HCT116 (cell line): Measurements from ENCODE around the gene CDH13. TPM values are rescaled to one million over a fixed set of nuclear protein-coding genes. Genes with fewer than 3 reads are reported as not detected.

ENCODE experiments used
- ATAC-seq: fragments of 200-7000 bp; cut with Tn5 transposase; 2 replicates; pipeline ENCODE4 v1.9.1; 2020; ENCODE audit warnings: mild to moderate bottlenecking, moderate library complexity
- BruUV-seq: library from RNA; stranded (reverse); fragments of 400-500 nt; replicated peaks from 2 replicates; lab custom pipeline; 2021; lab: Mats Ljungman, UMichigan
- CTCF ChIA-PET: fragments of 300-600 bp; sonication (Branson Sonifier 250); formaldehyde crosslinking; loops from one replicate; lab custom pipeline; 2021; ENCODE audit warnings: antibody characterized with exemption; lab: Charles Lee
- POLR2A ChIA-PET: fragments of 300-600, 350-600 bp; sonication (Branson Sonifier 250); formaldehyde crosslinking; loops from one replicate; lab custom pipeline; 2021; ENCODE audit warnings: antibody characterized with exemption; lab: Charles Lee
- RAD21 ChIA-PET, 2 experiments: fragments of 300-600 bp; sonication (Branson Sonifier 250); formaldehyde crosslinking; loops; one replicate each; lab custom pipeline; 2023; ENCODE audit warnings: low total read pairs in 2 of 2; ENCODE audit not compliant: uncharacterized antibody in 2 of 2, unreplicated experiment in 2 of 2, low non-redundant PET in 1 of 2; lab: Charles Lee
- DNase-seq: peaks from one replicate; pipeline ENCODE4 v3.0.0-alpha.2; 2010; ENCODE audit warnings: low read depth, low spot score
- H2AFZ ChIP-seq: fragments of 200-600 bp; shearing (Covaris generic), sonication (generic); 2 replicates; pipeline ENCODE4 v1.6.1; 2017; ENCODE audit warnings: low read depth, mixed run types, mixed read lengths, antibody characterized with exemption, low read length; ENCODE audit not compliant: poor library complexity, severe bottlenecking
- H3K27ac ChIP-seq: 2 replicates; pipeline ENCODE4 v1.5.1; 2012; ENCODE audit warnings: low read depth, low read length
- H3K27me3 ChIP-seq: fragments of 200-600 bp; sonication (generic); 2 replicates; pipeline ENCODE4 v1.6.1; 2016; ENCODE audit warnings: mixed run types, low read length, mixed read lengths; ENCODE audit not compliant: insufficient read depth
- H3K36me3 ChIP-seq, 2 experiments: fragments of 200-500 bp in 1 of 2; fragments of 200-600 bp in 1 of 2; sonication (Bioruptor generic) in 1 of 2; sonication (generic) in 1 of 2; 2 replicates each; pipeline versions ENCODE4 v1.5.1 to v1.6.1; 2014 to 2016; ENCODE audit warnings: low read length in 2 of 2, inconsistent platforms in 1 of 2, mixed read lengths in 1 of 2, mixed run types in 1 of 2; ENCODE audit not compliant: insufficient read depth in 2 of 2, control insufficient read depth in 1 of 2
- H3K4me1 ChIP-seq, 2 experiments: fragments of 200-600 bp in 1 of 2; sonication (generic) in 1 of 2; 2 replicates each; pipeline versions ENCODE4 v1.5.1 to v1.6.1; 2012 to 2017; ENCODE audit warnings: low read length in 2 of 2, inconsistent platforms in 1 of 2, mild to moderate bottlenecking in 1 of 2, mixed read lengths in 1 of 2, mixed run types in 1 of 2, moderate library complexity in 1 of 2; ENCODE audit not compliant: insufficient read depth in 2 of 2, control insufficient read depth in 1 of 2
- H3K4me2 ChIP-seq: fragments of 200-600 bp; sonication (generic); 2 replicates; pipeline ENCODE4 v1.6.1; 2017; ENCODE audit warnings: mixed run types, low read length, mixed read lengths
- H3K4me3 ChIP-seq, 2 experiments: fragments of 200-600 bp in 1 of 2; sonication (generic) in 1 of 2; replicated peaks in 1 of 2; 2 replicates each; pipeline ENCODE4 v1.5.1; 2011 to 2016; ENCODE audit warnings: low read length in 2 of 2, control low read depth in 1 of 2, low read depth in 1 of 2, mild to moderate bottlenecking in 1 of 2, mixed read lengths in 1 of 2, mixed run types in 1 of 2
- H3K79me2 ChIP-seq: fragments of 200-600 bp; sonication (generic); 2 replicates; pipeline ENCODE4 v1.6.1; 2017; ENCODE audit warnings: mild to moderate bottlenecking, mixed run types, low read length, moderate library complexity, mixed read lengths; ENCODE audit not compliant: insufficient read depth
- H3K9ac ChIP-seq: fragments of 200-600 bp; sonication (generic); 2 replicates; pipeline ENCODE4 v1.6.1; 2016; ENCODE audit warnings: low read length, mixed read lengths
- H3K9me2 ChIP-seq: fragments of 200-600 bp; sonication (generic), shearing (Covaris generic); 2 replicates; pipeline ENCODE4 v1.6.1; 2017; ENCODE audit warnings: mixed run types, mild to moderate bottlenecking, moderate library complexity; ENCODE audit not compliant: insufficient read depth
- H3K9me3 ChIP-seq, 2 experiments: fragments of 200-500 bp in 1 of 2; fragments of 200-600 bp in 1 of 2; sonication (Bioruptor generic) in 1 of 2; sonication (generic) in 1 of 2; 2 replicates each; pipeline ENCODE4 v1.6.1; 2014 to 2017; ENCODE audit warnings: low read length in 2 of 2, mixed read lengths in 2 of 2, inconsistent platforms in 1 of 2, low read depth in 1 of 2, mild to moderate bottlenecking in 1 of 2, mixed run types in 1 of 2, moderate library complexity in 1 of 2; ENCODE audit not compliant: control insufficient read depth in 1 of 2, insufficient read depth in 1 of 2
- H4K20me1 ChIP-seq: fragments of 200-600 bp; sonication (generic), shearing (Covaris generic); 2 replicates; pipeline ENCODE4 v1.6.1; 2017; ENCODE audit warnings: mixed run types, mild to moderate bottlenecking, moderate library complexity; ENCODE audit not compliant: insufficient read depth
- CBX3 ChIP-seq: IDR thresholded peaks from 2 replicates; pipeline ENCODE4 v1.6.1; 2012; ENCODE audit warnings: low read depth
- ELF1 ChIP-seq: IDR thresholded peaks from 2 replicates; pipeline ENCODE4 v1.6.1; 2012; ENCODE audit warnings: low read depth, borderline replicate concordance
- EZH2 ChIP-seq: fragments of 200-600 bp; sonication (generic); IDR thresholded peaks from 2 replicates; pipeline ENCODE4 v1.6.1; 2017; ENCODE audit warnings: antibody characterized with exemption, mixed run types
- EZH2phosphoT487 ChIP-seq: fragments of 200-600 bp; IDR thresholded peaks from 2 replicates; pipeline ENCODE4 v1.6.1; 2018; ENCODE audit warnings: antibody characterized with exemption, borderline replicate concordance
- JUND ChIP-seq: IDR thresholded peaks from 2 replicates; pipeline ENCODE4 v1.6.1; 2012
- MAX ChIP-seq: IDR thresholded peaks from 2 replicates; pipeline ENCODE4 v1.6.1; 2012
- POLR2AphosphoS5 ChIP-seq: IDR thresholded peaks from 2 replicates; pipeline ENCODE4 v1.6.1; 2011; ENCODE audit warnings: mild to moderate bottlenecking, low read depth, low read length, moderate library complexity
- SIN3A ChIP-seq: IDR thresholded peaks from 2 replicates; pipeline ENCODE4 v1.6.1; 2012; ENCODE audit warnings: low read depth
- SP1 ChIP-seq: IDR thresholded peaks from 2 replicates; pipeline ENCODE4 v1.6.1; 2012; ENCODE audit warnings: low read depth
- YY1 ChIP-seq: IDR thresholded peaks from 2 replicates; pipeline ENCODE4 v1.6.1; 2011; ENCODE audit warnings: low read length, low read depth, moderate library complexity, mild to moderate bottlenecking; ENCODE audit not compliant: insufficient replicate concordance; ENCODE audit errors: extremely low read depth
- ZFX ChIP-seq: fragments of 450-650 bp; IDR thresholded peaks from 2 replicates; pipeline ENCODE4 v1.6.1; 2017
- intact Hi-C: fragments of 100-400 bp; cut with micrococcal nuclease; formaldehyde crosslinking; loops from 2 replicates; pipeline ENCODE4 v1.10.0; 2022
- total RNA-seq: library from RNA; stranded (reverse); gene quantifications from one replicate; pipeline ENCODE4 v1.2.1, GENCODE V29; 2021; ENCODE audit not compliant: unreplicated experiment

Gene CDH13
- total RNA-seq, 1 experiment from 2014 or later, result not detected

DNA sequence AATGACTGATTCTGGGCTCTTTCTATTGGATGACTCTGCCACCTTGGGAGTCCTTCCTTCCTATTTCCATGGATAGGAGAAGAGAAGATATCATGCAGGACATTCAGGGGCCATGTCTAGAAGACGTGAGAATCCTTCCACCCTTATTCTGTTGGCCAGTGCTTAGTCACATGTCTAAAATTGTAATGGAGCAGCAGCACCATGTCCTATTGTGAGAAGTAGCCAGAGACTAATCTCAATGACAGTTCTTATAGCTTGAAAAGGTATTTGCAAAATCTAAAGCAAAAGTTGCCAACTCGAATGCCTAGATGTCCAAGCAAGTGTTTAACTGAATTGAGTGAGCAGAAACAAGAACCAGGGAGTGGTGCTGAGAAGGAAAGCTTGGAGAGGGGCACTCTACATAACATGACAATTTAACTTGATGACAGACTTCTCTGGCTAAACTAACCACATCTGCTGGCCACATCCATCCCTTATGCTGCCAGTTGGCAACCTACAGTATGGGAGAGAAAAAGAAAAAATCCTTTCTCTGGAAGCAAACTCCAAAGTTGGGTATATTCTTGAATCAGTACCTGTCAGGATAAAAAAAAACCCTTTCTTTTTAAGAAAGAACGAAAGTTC lies 225.7 kb downstream of the CDH13 start:
- ChIA-PET CTCF (no interaction called here), POLR2A (no interaction called here)

GRCh38 chr16:82855471-82855870 lies 228.7 kb downstream of the CDH13 start:
- Histone ChIP-seq H3K4me3 (no peak overlapping the region), H3K9ac (no peak overlapping the region), H4K20me1 (no peaks in the 10 kb centered on the region), H3K4me1 (no peaks in the 10 kb centered on the region), H3K9me2 (no peaks in the 10 kb centered on the region), H3K27me3 (no peaks in the 10 kb centered on the region), H3K36me3 (no peaks in the 10 kb centered on the region), H3K27ac (no peak overlapping the region), H2AFZ (no peak overlapping the region), H3K9me3 (peaks cover 0 to 26% of the 10 kb centered on the region in 2 experiments; a peak in 2 of 4 replicates), H3K4me2 (no peak overlapping the region), H3K79me2 (no peaks in the 10 kb centered on the region)
- DNase-seq (no peak), ATAC-seq (no peak)
- TF ChIP-seq MAX (no peak), CBX3 (no peak), SP1 (no peak), ZFX (no peak), EZH2 (no peak), SIN3A (no peak), EZH2phosphoT487 (no peak), JUND (no peak), POLR2AphosphoS5 (no peak), ELF1 (no peak)
- intact Hi-C loops, result no loop called here
- ChIA-PET CTCF (no interaction called here), POLR2A (no interaction called here), RAD21 (no interaction called here)
- BruUV-seq, result no TSS peak

More for the DNA sequence above, 225.7 kb downstream of the CDH13 start:
- H3K36me3 ChIP-seq, result no peaks in the 10 kb centered on the region
- RAD21 ChIA-PET, result no interaction called here
- H3K27me3 ChIP-seq, result no peaks in the 10 kb centered on the region
- no peaks in the 10 kb centered on the region for H3K79me2 ChIP-seq
- H3K4me1 ChIP-seq, result no peaks in the 10 kb centered on the region
- H3K9me3 ChIP-seq, result peaks cover 0 to 10% of the 10 kb centered on the region in 2 experiments; a peak in 2 of 4 replicates
- H4K20me1 ChIP-seq, result no peaks in the 10 kb centered on the region
- no peak overlapping the region for H3K4me3 ChIP-seq
- TF ChIP-seq SP1 (no peak), YY1 (no peak)
- TF ChIP-seq, all 23 proteins: peak for 0
- Histone ChIP-seq H3K9me2 (no peaks in the 10 kb centered on the region), H3K27ac (no peak overlapping the region), H3K4me2 (no peak overlapping the region), H2AFZ (no peak overlapping the region), H3K9ac (no peak overlapping the region)
- DNase-seq (no peak), ATAC-seq (no peak)
- intact Hi-C loops, result no loop called here
- BruUV-seq, result no TSS peak
